Ovary (tissue), 9 donors: ENCODE data around the gene PTPRG. TPM values are rescaled to one million over a fixed set of nuclear protein-coding genes. Genes with fewer than 3 reads are reported as not detected.

Source experiments
- DNase-seq, 5 donors: peaks; one replicate each; pipeline ENCODE4 v3.0.0-alpha.2; 2019 to 2020
- H3K27ac ChIP-seq, 2 donors: fragments of 200-600 bp; one replicate each; pipeline versions ENCODE4 v1.5.1 to v1.8.0; 2019 to 2022
- H3K27me3 ChIP-seq: fragments of 200-600 bp; one replicate; pipeline ENCODE4 v1.8.0; 2022
- H3K36me3 ChIP-seq: fragments of 200-600 bp; sonication (generic); one replicate; pipeline ENCODE4 v1.5.1; 2019
- H3K4me1 ChIP-seq: one replicate; pipeline ENCODE4 v1.8.1; 2013; ENCODE audit warnings: mild to moderate bottlenecking, moderate library complexity; ENCODE audit not compliant: insufficient read depth
- H3K4me3 ChIP-seq: fragments of 200-600 bp; sonication (generic); one replicate; pipeline ENCODE4 v1.5.1; 2017
- H3K9me3 ChIP-seq, 2 donors: fragments of 200-600 bp in 1 of 2; sonication (generic) in 1 of 2; one replicate each; pipeline versions ENCODE4 v1.5.1 to v1.8.1; 2013 to 2019; ENCODE audit warnings: mild to moderate bottlenecking in 1 of 2, moderate library complexity in 1 of 2
- EP300 ChIP-seq: sonication (generic); formaldehyde crosslinking; IDR thresholded peaks from one replicate; pipeline ENCODE4 v1.6.1; 2017; ENCODE audit warnings: antibody characterized with exemption
- POLR2A ChIP-seq: fragments of 450-650 bp; IDR thresholded peaks from one replicate; pipeline ENCODE4 v1.6.1; 2017; ENCODE audit warnings: antibody characterized with exemption, mild to moderate bottlenecking, moderate library complexity
- WGBS, 3 donors: extraction: QIAGEN DNeasy Blood & Tissue Kit in 1 of 3; methylation state at CpG; one replicate each; pipeline versions ENCODE4 v1.1.5 to v1.1.7; 2013 to 2017; 5-methylcytosine and 5-hydroxymethylcytosine counted together
- intact Hi-C, 4 donors: fragments of 100-400 bp; cut with DNase I; formaldehyde crosslinking; loops; one replicate each; pipeline versions ENCODE4 v1.11.0 to v1.15.1; 2022 to 2023
- polyA plus RNA-seq, 2 donors: library from polyadenylated mRNA; stranded (reverse); fragments of 200-250 nt in 1 of 2; fragments of 350-450 nt in 1 of 2; fragmentation: Illumina TruSeq in 1 of 2; extraction: RNeasy Lipid Tissue Mini Kit (QIAGEN cat#74804) in 1 of 2; gene quantifications; one replicate each; pipeline ENCODE4 v1.2.3, GENCODE V29; 2013 to 2014
- total RNA-seq, 7 donors: library from RNA; depleted of rRNA in 2 of 7; stranded (reverse); fragments of >200 nt in 2 of 7; fragmentation: NEBNext Ultra II Directional in 3 of 7; extraction: Animal tissue kit (Norgen Biotek cat#: 25700) in 3 of 7; gene quantifications; one replicate each; pipeline versions ENCODE4 v1.1.0 to v1.2.4, GENCODE V29; 2016 to 2023
- TF ChIP-seq, protein P1 (sequence below), 3 donors: fragments of 450-650 bp in 2 of 3; fragments of 200-600 bp in 1 of 3; IDR thresholded peaks; one replicate each; pipeline versions ENCODE4 v1.5.1 to v1.8.0; 2016 to 2022; ENCODE audit warnings: antibody characterized with exemption in 3 of 3, mild to moderate bottlenecking in 1 of 3
- donor health status: DM: no; HTN: no; CAD: no; lungs with moderate emphysema.
- donor health status: DM: no; HTN: no; CAD: no.
- donor health status: Bipolar disorder and iron deficiency.
- donor health status: DM: yes; HTN: yes; CAD: no.
- donor health status: DM: no; HTN: no; CAD: no.
- donor health status: DM: yes; HTN: yes; CAD: no.

PTPRG gene
- total and polyA plus RNA-seq, 9 donors: 18.2 to 87.9 (median 47.7) TPM

DNA sequence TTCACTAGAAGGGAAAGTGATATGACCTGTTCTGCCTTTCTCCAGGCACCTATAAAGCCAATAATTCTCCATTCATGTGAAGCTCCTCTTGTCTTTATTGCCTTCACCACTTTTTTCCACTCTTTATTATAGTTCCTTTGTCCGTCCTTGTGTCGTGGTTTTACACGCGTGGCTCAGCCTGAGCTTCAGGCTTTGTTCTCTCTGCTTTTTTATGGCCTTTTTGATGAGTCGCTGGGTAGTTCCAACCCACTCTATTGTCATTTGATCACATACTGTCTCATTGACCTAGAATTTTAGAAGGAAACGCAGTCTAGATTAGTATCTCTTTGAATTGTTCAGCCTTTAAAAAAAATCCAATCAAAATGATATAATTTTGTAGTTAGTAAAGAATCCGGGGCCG lies 403.2 kb downstream of the PTPRG start:
- H3K27me3 ChIP-seq: no peaks in the 10 kb centered on the region
- no peaks in the 10 kb centered on the region for H3K36me3 ChIP-seq
- H3K9me3 ChIP-seq: no peaks in the 10 kb centered on the region
- no peak for DNase-seq
- H3K4me3 ChIP-seq: no peak overlapping the region
- peaks cover 2% of the 10 kb centered on the region for H3K4me1 ChIP-seq
- TF ChIP-seq, protein P1, sequence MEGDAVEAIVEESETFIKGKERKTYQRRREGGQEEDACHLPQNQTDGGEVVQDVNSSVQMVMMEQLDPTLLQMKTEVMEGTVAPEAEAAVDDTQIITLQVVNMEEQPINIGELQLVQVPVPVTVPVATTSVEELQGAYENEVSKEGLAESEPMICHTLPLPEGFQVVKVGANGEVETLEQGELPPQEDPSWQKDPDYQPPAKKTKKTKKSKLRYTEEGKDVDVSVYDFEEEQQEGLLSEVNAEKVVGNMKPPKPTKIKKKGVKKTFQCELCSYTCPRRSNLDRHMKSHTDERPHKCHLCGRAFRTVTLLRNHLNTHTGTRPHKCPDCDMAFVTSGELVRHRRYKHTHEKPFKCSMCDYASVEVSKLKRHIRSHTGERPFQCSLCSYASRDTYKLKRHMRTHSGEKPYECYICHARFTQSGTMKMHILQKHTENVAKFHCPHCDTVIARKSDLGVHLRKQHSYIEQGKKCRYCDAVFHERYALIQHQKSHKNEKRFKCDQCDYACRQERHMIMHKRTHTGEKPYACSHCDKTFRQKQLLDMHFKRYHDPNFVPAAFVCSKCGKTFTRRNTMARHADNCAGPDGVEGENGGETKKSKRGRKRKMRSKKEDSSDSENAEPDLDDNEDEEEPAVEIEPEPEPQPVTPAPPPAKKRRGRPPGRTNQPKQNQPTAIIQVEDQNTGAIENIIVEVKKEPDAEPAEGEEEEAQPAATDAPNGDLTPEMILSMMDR (IDR thresholded peaks at IDR 0.05): no peak
- TF ChIP-seq EP300 (no peak), POLR2A (no peak)
- WGBS, 3 donors: 97 to 98% (median 97%) methylated on average over 8 of the region's 8 CpGs
- no peak overlapping the region for H3K27ac ChIP-seq
- intact Hi-C loops: no loop called here

DNA sequence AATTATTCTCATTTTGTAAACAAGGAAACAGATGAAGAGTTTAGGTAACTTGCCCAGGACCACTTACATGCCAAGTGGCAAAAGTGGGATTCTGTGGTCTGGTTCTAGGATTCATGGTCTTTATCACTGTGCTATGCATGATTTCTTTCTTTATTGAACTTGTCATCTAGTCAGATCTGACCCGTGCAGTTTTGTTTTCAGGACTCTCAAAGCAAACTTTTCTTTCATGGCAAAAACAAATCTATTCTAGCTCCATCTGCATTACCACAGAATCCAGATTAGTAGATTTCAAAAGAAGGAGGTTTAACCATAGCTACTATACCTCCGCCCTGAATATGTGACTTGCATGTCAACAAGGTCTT lies 404.4 kb downstream of the PTPRG start:
- Histone ChIP-seq H3K4me3 (no peak overlapping the region), H3K4me1 (peaks cover 2% of the 10 kb centered on the region), H3K9me3 (no peaks in the 10 kb centered on the region), H3K27ac (no peak overlapping the region), H3K36me3 (no peaks in the 10 kb centered on the region), H3K27me3 (no peaks in the 10 kb centered on the region)
- TF ChIP-seq EP300 (no peak), POLR2A (no peak)
- TF ChIP-seq, protein P1 (IDR thresholded peaks at IDR 0.05): no peak
- 90 to 92% (median 90%) methylated on average over 2 of the region's 2 CpGs for WGBS, 3 donors
- no peak for DNase-seq
- intact Hi-C loops: no loop called here

DNA sequence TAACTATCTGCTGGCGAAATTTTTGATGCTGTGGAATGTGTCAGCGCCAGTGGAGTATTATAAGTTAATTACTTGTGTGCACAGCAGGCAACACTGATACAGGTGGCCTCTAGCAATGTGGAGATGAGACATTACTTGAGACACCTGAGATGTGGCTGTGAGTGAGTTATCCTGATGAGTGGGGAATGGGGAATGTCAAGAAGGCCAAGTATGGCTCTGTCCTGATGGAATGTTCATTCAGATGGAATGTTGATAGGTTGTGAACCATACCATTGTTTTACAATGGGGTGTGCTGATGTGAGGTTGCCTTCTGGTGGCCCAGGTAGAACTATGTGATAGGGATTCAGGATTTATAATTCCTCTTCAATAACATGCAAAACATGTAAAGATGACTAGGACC lies 404.8 kb downstream of the PTPRG start:
- intact Hi-C loops: no loop called here
- no peak for DNase-seq
- Histone ChIP-seq H3K36me3 (no peaks in the 10 kb centered on the region), H3K4me1 (peaks cover 2% of the 10 kb centered on the region), H3K27ac (no peak overlapping the region), H3K4me3 (no peak overlapping the region), H3K9me3 (no peaks in the 10 kb centered on the region), H3K27me3 (no peaks in the 10 kb centered on the region)
- TF ChIP-seq, protein P1 (IDR thresholded peaks at IDR 0.05): no peak
- TF ChIP-seq POLR2A (no peak), EP300 (no peak)
- 78 to 98% (median 97%) methylated on average over 2 of the region's 2 CpGs for WGBS, 3 donors

DNA sequence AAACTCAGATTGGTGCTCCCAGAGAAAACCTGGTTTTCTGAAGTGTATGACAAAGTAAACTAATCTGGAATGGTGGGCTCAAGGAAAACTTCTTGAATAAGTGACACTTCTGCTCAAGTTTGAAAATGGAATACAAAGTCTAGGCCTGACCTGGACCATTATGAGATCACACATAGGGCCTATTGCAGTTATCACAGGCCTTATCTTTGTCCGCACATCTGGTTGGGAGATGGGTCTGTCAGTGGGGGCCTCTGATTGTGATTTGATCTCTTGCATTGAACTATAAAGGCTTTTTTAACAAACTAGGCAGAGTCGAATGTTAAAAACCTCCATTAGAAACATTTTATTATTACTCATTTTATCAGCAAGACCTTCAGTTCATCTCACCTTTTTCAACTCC lies 405.6 kb downstream of the PTPRG start:
- Histone ChIP-seq H3K36me3 (no peaks in the 10 kb centered on the region), H3K4me3 (no peak overlapping the region), H3K27ac (no peak overlapping the region), H3K4me1 (no peaks in the 10 kb centered on the region), H3K9me3 (no peaks in the 10 kb centered on the region), H3K27me3 (no peaks in the 10 kb centered on the region)
- intact Hi-C loops: no loop called here
- WGBS, 3 donors: 85 to 92% (median 92%) methylated on average over 2 of the region's 2 CpGs
- TF ChIP-seq POLR2A (no peak), EP300 (no peak)
- TF ChIP-seq, protein P1 (IDR thresholded peaks at IDR 0.05): no peak
- DNase-seq: no peak

DNA sequence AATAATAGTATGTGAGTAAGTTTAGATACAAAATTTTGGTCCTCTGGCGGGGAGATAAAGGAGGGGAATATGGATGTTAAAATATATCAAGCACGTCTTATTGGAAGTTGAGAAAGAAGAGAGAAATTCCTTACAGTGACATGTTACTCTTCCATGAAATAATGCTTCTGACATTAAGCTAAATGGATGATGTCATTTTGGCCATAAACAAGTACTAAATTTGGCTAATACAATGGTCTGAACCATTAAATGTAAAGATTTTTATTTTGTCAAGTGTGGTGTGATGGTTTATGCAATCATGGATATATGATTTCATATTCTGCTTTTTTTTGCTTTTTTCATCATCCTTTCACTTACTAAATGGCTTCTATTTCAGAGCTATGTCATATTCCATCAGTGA lies 406.6 kb downstream of the PTPRG start:
- no peak overlapping the region for H3K27ac ChIP-seq
- intact Hi-C loops: no loop called here
- TF ChIP-seq, protein P1 (IDR thresholded peaks at IDR 0.05): no peak
- no peak for TF ChIP-seq EP300
- no peak for TF ChIP-seq POLR2A
- no peaks in the 10 kb centered on the region for H3K9me3 ChIP-seq
- H3K27me3 ChIP-seq: no peaks in the 10 kb centered on the region
- no peaks in the 10 kb centered on the region for H3K36me3 ChIP-seq
- H3K4me3 ChIP-seq: no peak overlapping the region
- no peaks in the 10 kb centered on the region for H3K4me1 ChIP-seq
- WGBS, 3 donors: 69 to 87% (median 83%) methylated on average over 2 of the region's 2 CpGs
- DNase-seq: no peak
